GM15510 (cell line): ENCODE results near the gene CCL4L2.

Source experiments
- POLR2A ChIP-seq: IDR thresholded peaks from 3 replicates; pipeline ENCODE4 v1.6.1; 2011; ENCODE audit warnings: borderline replicate concordance; ENCODE audit not compliant: insufficient read length; ENCODE audit errors: extremely low read depth

CCL4L2 gene

DNA sequence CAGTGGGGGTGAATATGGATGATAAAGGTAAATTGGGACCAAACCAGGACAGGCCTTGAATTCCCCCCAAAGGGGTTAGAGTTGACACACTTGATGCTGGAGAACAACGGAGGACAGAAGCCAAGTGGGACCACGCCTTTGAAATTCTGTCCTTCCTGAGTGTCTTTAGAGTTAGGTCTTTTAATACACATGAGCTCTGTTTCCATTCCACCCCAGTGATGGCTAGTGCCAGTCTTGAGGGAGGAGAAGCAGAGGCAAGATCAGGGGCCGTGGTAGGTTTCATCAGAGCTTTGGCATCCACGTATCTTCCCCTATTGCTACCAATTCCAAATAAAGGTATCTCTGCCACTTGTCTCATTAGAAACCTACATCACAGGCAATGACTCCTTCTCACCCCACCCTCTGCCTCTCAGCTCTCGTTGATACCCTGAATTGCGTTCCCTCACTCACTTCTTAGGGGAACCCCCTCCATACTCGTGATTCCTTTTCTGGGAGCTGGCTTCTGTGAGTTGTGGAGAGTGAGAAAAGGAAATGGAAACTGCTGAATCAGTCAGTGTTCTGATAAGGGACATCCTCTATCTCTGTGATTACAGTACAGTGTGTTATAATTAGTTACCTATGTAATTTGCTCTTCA is 11.9 kb upstream of the CCL4L2 start:
- no peak for TF ChIP-seq POLR2A

DNA sequence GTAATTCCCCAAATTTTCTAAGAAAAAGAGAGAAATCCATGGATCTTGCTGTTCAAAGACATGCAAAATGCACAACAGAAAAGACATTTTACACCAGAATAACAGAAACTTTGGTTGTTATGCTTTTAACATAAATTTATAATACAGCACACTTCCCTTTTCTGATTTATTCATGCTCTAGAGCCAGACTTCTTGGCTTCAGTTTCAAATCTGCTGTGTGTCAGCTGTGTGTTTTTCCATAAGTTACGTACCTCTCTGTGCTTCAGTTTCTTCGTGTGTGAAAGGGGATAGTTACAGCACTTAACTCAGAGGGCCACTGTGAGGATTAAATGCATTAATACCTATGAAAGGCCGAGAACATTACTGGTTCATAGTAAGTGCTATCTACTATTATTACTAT is 7.5 kb upstream of the CCL4L2 start:
- no peak for TF ChIP-seq POLR2A

DNA sequence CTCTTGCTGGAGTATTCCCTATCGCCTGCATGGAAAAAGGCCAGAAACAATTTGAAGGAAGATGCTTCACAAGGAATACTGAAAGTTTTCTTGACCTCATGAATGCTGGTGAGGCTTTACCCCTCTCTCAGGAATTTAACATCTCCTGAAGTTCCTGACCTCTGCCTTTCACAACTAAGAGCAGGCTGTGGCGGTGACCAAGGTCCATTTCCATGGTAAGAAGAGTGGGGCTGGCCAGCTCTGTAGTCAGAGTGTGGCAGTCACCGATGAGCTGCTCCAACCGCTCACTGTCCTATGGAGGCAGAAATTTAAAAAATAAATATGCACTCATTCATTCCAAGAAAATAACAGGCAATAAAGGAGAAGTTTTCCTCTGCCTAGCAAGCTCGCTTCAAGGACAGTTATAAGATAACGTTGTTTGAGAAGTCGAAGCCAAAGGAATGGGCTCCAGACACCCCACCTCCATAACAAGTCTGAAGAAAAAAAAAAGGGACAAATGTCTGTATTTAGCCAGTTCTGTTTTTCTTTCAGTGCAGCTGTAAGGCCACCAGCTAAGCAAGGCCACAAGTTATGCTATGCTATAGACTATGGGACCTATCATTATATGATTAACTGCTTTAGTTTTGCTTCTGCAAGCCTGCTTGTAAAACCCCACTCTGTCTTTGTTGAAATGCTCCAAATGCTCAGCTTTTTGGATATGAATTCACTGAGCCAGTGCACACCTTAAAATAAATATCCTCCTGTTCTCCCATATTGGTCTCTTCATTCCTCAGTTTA is 6.0 kb upstream of the CCL4L2 start:
- no peak for TF ChIP-seq POLR2A

DNA sequence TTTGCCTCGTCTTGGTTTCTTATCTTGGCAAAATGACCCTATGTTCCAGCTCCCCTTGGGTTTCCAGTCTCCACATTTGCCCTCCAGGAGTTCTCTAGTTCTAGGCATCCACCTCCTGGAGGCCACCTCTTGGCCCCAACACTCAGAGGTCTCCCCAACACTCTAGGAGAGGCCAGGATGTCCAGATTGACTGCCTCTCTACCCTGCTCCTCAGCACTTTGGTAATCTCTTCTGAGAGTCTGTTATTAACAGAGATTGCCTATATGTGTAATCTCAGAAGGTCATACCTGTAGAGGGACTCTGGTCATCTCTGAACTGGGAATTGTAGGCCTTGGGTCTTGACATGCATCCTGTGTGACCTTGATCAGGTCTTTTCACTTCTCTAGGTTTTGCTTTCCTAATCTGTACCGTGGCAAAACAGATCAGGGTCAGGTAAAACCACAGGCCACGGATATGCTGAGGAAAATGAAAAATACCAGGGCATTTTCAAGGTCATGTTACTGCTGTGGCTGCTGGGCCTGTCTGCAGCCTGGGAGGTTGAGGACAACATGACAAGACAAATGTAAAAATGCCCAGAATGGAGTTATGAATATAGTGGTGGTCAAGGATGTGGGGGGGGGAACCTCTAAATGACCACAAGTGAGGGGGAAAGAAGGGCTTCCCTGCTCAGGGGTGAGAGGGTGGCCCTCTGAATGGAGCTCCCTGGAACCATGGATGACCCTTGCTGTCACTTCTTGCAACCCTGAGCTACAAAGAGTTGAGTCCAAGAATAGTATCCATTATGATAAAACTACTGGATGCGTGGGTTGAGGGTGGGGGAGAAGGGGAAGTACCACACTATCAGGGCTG is 5.0 kb upstream of the CCL4L2 start:
- no peak for TF ChIP-seq POLR2A

DNA sequence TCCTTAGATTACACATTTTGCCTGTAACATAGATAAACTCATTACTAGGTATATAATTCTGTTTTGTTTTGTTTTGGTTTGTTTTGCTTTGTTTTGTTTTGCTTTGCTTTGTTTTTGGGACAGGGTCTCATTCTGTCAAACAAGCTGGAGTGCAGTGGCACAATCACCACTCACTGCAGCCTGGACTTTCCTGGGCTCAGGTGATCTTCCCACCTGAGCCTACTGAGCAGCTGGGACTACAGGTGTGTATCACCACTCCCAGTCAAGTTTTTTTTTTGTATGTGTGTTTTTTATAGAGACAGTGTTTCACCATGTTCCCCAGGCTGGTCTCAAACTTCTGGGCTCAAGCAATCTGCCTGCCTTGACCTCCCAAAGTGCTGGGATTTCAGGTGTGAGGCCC is 1.3 kb upstream of the CCL4L2 start:
- no peak for TF ChIP-seq POLR2A

DNA sequence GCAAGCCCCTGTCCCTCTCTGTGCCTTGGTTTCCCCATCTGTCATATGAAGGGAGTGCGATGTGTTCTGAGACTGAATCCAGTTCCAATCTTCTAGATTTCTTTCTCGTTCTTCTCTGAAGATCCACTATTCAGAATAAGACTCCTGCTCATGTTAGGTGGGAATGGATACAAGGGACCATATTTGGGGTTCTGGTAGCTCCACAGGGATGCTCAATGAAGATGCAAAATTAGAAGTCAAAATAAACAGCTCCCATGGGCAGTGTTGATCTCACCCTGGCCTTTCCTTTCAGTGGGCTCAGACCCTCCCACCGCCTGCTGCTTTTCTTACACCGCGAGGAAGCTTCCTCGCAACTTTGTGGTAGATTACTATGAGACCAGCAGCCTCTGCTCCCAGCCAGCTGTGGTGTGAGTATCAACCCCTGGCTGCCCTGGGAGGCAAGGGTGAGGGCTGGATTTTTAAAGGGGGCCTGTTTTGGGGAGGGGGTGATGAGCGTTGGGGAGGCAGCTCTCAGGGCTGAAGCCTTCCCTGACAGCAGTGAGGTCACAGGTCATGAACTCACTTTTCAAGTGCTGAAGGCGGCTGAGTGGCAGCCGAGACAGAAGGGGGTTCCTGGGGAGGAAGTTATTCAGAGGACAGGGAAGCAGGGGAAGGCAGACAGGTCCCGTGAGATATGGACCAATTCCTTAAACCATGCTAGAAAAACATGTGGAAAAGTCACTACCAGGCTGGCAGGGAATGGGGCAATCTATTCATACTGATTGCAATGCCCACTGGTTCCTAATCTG is 815 bp downstream of the CCL4L2 start:
- peak; percentile 10 for TF ChIP-seq POLR2A

DNA sequence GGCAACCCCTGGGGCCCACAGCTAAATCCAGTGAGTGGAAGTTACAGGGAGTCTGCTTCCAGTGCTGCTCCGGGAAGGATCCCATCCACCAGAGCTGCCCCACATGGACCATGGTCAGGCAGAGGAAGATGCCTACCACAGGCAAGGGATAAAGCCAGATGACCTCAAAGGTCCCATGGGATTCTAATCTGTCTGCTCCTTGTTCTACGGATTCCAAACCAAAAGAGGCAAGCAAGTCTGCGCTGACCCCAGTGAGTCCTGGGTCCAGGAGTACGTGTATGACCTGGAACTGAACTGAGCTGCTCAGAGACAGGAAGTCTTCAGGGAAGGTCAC is 1.4 kb downstream of the CCL4L2 start:
- peak; percentile 7 for TF ChIP-seq POLR2A

DNA sequence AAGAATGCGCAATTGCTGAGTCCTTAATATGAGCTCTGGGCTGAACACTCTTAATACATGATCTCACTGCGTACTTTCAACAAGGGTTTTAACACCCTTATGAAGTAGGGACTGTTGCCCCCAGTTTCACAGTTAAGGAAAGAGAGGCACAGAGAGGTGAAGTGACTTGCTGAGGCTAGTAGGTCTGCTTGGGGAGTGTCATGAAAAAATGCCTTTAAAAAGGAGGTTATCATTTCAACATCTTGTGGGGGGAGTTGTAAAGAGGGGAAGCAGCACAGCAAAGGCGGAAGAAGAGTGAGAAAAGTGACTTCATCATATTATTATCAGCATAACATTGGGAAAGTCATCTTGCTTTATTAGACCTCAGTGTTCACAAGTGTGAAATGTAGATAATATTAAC is 2.1 kb downstream of the CCL4L2 start:
- TF ChIP-seq POLR2A = no peak

DNA sequence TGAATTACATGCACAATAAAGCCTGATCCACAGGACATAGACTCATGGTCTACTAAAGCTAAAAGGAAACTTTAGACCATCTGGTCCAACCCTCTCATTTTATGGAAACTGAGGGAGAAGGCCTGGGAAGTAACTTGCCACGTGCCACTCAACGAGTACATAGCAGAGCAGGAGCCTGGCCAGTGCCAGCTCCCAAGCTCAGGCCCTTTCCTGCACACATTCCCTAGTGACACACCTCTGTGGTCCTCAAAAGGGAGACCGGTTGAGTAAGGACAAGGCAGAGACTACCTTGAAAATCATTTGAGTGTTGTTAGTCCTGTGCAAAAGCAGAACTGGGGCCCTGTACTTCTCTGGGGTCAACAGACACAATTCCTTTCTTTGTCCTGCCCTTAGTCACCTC is 2.8 kb downstream of the CCL4L2 start:
- TF ChIP-seq POLR2A = no peak

DNA sequence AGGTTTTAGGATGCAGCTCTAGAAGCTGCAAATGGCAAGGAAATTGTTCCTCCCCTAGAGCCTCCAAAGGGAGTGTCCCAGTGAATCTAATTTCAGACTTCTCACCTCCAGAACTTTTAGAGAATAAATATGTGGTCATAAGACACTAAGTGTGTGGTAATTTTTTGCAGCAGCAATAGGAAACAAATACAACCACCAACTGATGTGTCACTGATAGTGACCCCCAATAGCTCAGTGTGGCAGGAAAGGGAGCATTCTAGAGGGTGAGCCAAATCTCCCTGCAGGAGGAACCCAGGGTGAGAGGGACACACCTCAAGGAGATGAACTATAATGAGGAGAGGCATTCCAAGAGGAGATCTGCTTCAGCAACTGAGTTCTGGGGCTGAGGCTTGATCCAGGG is 4.1 kb downstream of the CCL4L2 start:
- TF ChIP-seq POLR2A = no peak
